ENCODE results near the gene RSPO1.

Gene RSPO1

GRCh38 chr1:37656026-37656425 is 21.3 kb upstream of the RSPO1 start:
- no peak for DNase-seq

GRCh38 chr1:37655274-37655673 is 20.6 kb upstream of the RSPO1 start:
- no peak for DNase-seq

GRCh38 chr1:37653906-37654305 is 19.2 kb upstream of the RSPO1 start:
- DNase-seq = no peak

GRCh38 chr1:37652976-37653375 is 18.3 kb upstream of the RSPO1 start:
- DNase-seq = no peak

- DNase-seq = no peak
These were observed 17.1 kb upstream of the RSPO1 start for GRCh38 chr1:37651803-37652202.

- DNase-seq = no peak
These were observed 16.0 kb upstream of the RSPO1 start for GRCh38 chr1:37650721-37651120.

GRCh38 chr1:37650173-37650572 is 15.5 kb upstream of the RSPO1 start:
- no peak for DNase-seq

GRCh38 chr1:37647281-37647680 is 12.6 kb upstream of the RSPO1 start:
- no peak for DNase-seq

GRCh38 chr1:37641059-37641458 is 6.4 kb upstream of the RSPO1 start:
- no peak for DNase-seq

GRCh38 chr1:37636435-37636834 is 1.7 kb upstream of the RSPO1 start:
- DNase-seq = no peak

GRCh38 chr1:37634992-37635902 is 555 bp upstream of the RSPO1 start:
- DNase-seq = no peak

- DNase-seq = no peak
These were observed 801 bp downstream of the RSPO1 start for GRCh38 chr1:37633938-37634243.

- DNase-seq = no peak
These were observed 1.4 kb downstream of the RSPO1 start for GRCh38 chr1:37633040-37633937.

- DNase-seq = no peak
These were observed 3.7 kb downstream of the RSPO1 start for GRCh38 chr1:37631036-37631435.

- no peak for DNase-seq
These were observed 4.2 kb downstream of the RSPO1 start for GRCh38 chr1:37630426-37631028.

- no peak for DNase-seq
These were observed 4.8 kb downstream of the RSPO1 start for GRCh38 chr1:37629726-37630425.

GRCh38 chr1:37629008-37629407 is 5.7 kb downstream of the RSPO1 start:
- DNase-seq = no peak

GRCh38 chr1:37628026-37628556 is 6.6 kb downstream of the RSPO1 start:
- no peak for DNase-seq

- DNase-seq = no peak
These were observed 12.6 kb downstream of the RSPO1 start for GRCh38 chr1:37622131-37622530.

GRCh38 chr1:37621326-37621870 is 13.3 kb downstream of the RSPO1 start:
- no peak for DNase-seq

- DNase-seq = no peak
These were observed 14.0 kb downstream of the RSPO1 start for GRCh38 chr1:37620707-37621106.

- DNase-seq = no peak
These were observed 18.4 kb downstream of the RSPO1 start for GRCh38 chr1:37616330-37616729.
